HCT116 (cell line): Measurements from ENCODE around the gene TIRAP. TPM values are rescaled to one million over a fixed set of nuclear protein-coding genes. Genes with fewer than 3 reads are reported as not detected.

ENCODE experiments used
- ATAC-seq: fragments of 200-7000 bp; cut with Tn5 transposase; 2 replicates; pipeline ENCODE4 v1.9.1; 2020; ENCODE audit warnings: mild to moderate bottlenecking, moderate library complexity
- BruUV-seq: library from RNA; stranded (reverse); fragments of 400-500 nt; replicated peaks from 2 replicates; lab custom pipeline; 2021; lab: Mats Ljungman, UMichigan
- CTCF ChIA-PET: fragments of 300-600 bp; sonication (Branson Sonifier 250); formaldehyde crosslinking; loops from one replicate; lab custom pipeline; 2021; ENCODE audit warnings: antibody characterized with exemption; lab: Charles Lee
- POLR2A ChIA-PET: fragments of 300-600, 350-600 bp; sonication (Branson Sonifier 250); formaldehyde crosslinking; loops from one replicate; lab custom pipeline; 2021; ENCODE audit warnings: antibody characterized with exemption; lab: Charles Lee
- RAD21 ChIA-PET, 2 experiments: fragments of 300-600 bp; sonication (Branson Sonifier 250); formaldehyde crosslinking; loops; one replicate each; lab custom pipeline; 2023; ENCODE audit warnings: low total read pairs in 2 of 2; ENCODE audit not compliant: uncharacterized antibody in 2 of 2, unreplicated experiment in 2 of 2, low non-redundant PET in 1 of 2; lab: Charles Lee
- DNase-seq: peaks from one replicate; pipeline ENCODE4 v3.0.0-alpha.2; 2010; ENCODE audit warnings: low read depth, low spot score
- H2AFZ ChIP-seq: fragments of 200-600 bp; shearing (Covaris generic), sonication (generic); 2 replicates; pipeline ENCODE4 v1.6.1; 2017; ENCODE audit warnings: low read depth, mixed run types, mixed read lengths, antibody characterized with exemption, low read length; ENCODE audit not compliant: poor library complexity, severe bottlenecking
- H3K27ac ChIP-seq: 2 replicates; pipeline ENCODE4 v1.5.1; 2012; ENCODE audit warnings: low read depth, low read length
- H3K27me3 ChIP-seq: fragments of 200-600 bp; sonication (generic); 2 replicates; pipeline ENCODE4 v1.6.1; 2016; ENCODE audit warnings: mixed run types, low read length, mixed read lengths; ENCODE audit not compliant: insufficient read depth
- H3K36me3 ChIP-seq, 2 experiments: fragments of 200-500 bp in 1 of 2; fragments of 200-600 bp in 1 of 2; sonication (Bioruptor generic) in 1 of 2; sonication (generic) in 1 of 2; 2 replicates each; pipeline versions ENCODE4 v1.5.1 to v1.6.1; 2014 to 2016; ENCODE audit warnings: low read length in 2 of 2, inconsistent platforms in 1 of 2, mixed read lengths in 1 of 2, mixed run types in 1 of 2; ENCODE audit not compliant: insufficient read depth in 2 of 2, control insufficient read depth in 1 of 2
- H3K4me1 ChIP-seq, 2 experiments: fragments of 200-600 bp in 1 of 2; sonication (generic) in 1 of 2; 2 replicates each; pipeline versions ENCODE4 v1.5.1 to v1.6.1; 2012 to 2017; ENCODE audit warnings: low read length in 2 of 2, inconsistent platforms in 1 of 2, mild to moderate bottlenecking in 1 of 2, mixed read lengths in 1 of 2, mixed run types in 1 of 2, moderate library complexity in 1 of 2; ENCODE audit not compliant: insufficient read depth in 2 of 2, control insufficient read depth in 1 of 2
- H3K4me2 ChIP-seq: fragments of 200-600 bp; sonication (generic); 2 replicates; pipeline ENCODE4 v1.6.1; 2017; ENCODE audit warnings: mixed run types, low read length, mixed read lengths
- H3K4me3 ChIP-seq, 2 experiments: fragments of 200-600 bp in 1 of 2; sonication (generic) in 1 of 2; replicated peaks in 1 of 2; 2 replicates each; pipeline ENCODE4 v1.5.1; 2011 to 2016; ENCODE audit warnings: low read length in 2 of 2, control low read depth in 1 of 2, low read depth in 1 of 2, mild to moderate bottlenecking in 1 of 2, mixed read lengths in 1 of 2, mixed run types in 1 of 2
- H3K79me2 ChIP-seq: fragments of 200-600 bp; sonication (generic); 2 replicates; pipeline ENCODE4 v1.6.1; 2017; ENCODE audit warnings: mild to moderate bottlenecking, mixed run types, low read length, moderate library complexity, mixed read lengths; ENCODE audit not compliant: insufficient read depth
- H3K9ac ChIP-seq: fragments of 200-600 bp; sonication (generic); 2 replicates; pipeline ENCODE4 v1.6.1; 2016; ENCODE audit warnings: low read length, mixed read lengths
- H3K9me2 ChIP-seq: fragments of 200-600 bp; sonication (generic), shearing (Covaris generic); 2 replicates; pipeline ENCODE4 v1.6.1; 2017; ENCODE audit warnings: mixed run types, mild to moderate bottlenecking, moderate library complexity; ENCODE audit not compliant: insufficient read depth
- H3K9me3 ChIP-seq, 2 experiments: fragments of 200-500 bp in 1 of 2; fragments of 200-600 bp in 1 of 2; sonication (Bioruptor generic) in 1 of 2; sonication (generic) in 1 of 2; 2 replicates each; pipeline ENCODE4 v1.6.1; 2014 to 2017; ENCODE audit warnings: low read length in 2 of 2, mixed read lengths in 2 of 2, inconsistent platforms in 1 of 2, low read depth in 1 of 2, mild to moderate bottlenecking in 1 of 2, mixed run types in 1 of 2, moderate library complexity in 1 of 2; ENCODE audit not compliant: control insufficient read depth in 1 of 2, insufficient read depth in 1 of 2
- H4K20me1 ChIP-seq: fragments of 200-600 bp; sonication (generic), shearing (Covaris generic); 2 replicates; pipeline ENCODE4 v1.6.1; 2017; ENCODE audit warnings: mixed run types, mild to moderate bottlenecking, moderate library complexity; ENCODE audit not compliant: insufficient read depth
- CBX3 ChIP-seq: IDR thresholded peaks from 2 replicates; pipeline ENCODE4 v1.6.1; 2012; ENCODE audit warnings: low read depth
- CTCF ChIP-seq, 3 experiments: fragments of 200-600 bp in 1 of 3; sonication (generic) in 1 of 3; IDR thresholded peaks in 2 of 3; conservative IDR thresholded peaks in 1 of 3; 2 replicates each; pipeline ENCODE4 v1.5.1; 2012 to 2017; ENCODE audit warnings: low read depth in 2 of 3, low read length in 2 of 3, antibody characterized with exemption in 1 of 3, borderline replicate concordance in 1 of 3, control low read depth in 1 of 3, mild to moderate bottlenecking in 1 of 3, mixed read lengths in 1 of 3, mixed run types in 1 of 3, moderate library complexity in 1 of 3; ENCODE audit not compliant: insufficient read depth in 1 of 3
- EGR1 ChIP-seq: IDR thresholded peaks from 2 replicates; pipeline ENCODE4 v1.6.1; 2012; ENCODE audit warnings: low read depth
- EZH2 ChIP-seq: fragments of 200-600 bp; sonication (generic); IDR thresholded peaks from 2 replicates; pipeline ENCODE4 v1.6.1; 2017; ENCODE audit warnings: antibody characterized with exemption, mixed run types
- EZH2phosphoT487 ChIP-seq: fragments of 200-600 bp; IDR thresholded peaks from 2 replicates; pipeline ENCODE4 v1.6.1; 2018; ENCODE audit warnings: antibody characterized with exemption, borderline replicate concordance
- FOSL1 ChIP-seq: IDR thresholded peaks from 2 replicates; pipeline ENCODE4 v1.6.1; 2012; ENCODE audit warnings: low read depth
- JUND ChIP-seq: IDR thresholded peaks from 2 replicates; pipeline ENCODE4 v1.6.1; 2012
- POLR2A ChIP-seq: IDR thresholded peaks from 2 replicates; pipeline ENCODE4 v1.7.0; 2011; ENCODE audit warnings: borderline replicate concordance; ENCODE audit not compliant: insufficient read depth, insufficient read length; ENCODE audit errors: extremely low read depth
- POLR2AphosphoS5 ChIP-seq: IDR thresholded peaks from 2 replicates; pipeline ENCODE4 v1.6.1; 2011; ENCODE audit warnings: mild to moderate bottlenecking, low read depth, low read length, moderate library complexity
- RAD21 ChIP-seq: IDR thresholded peaks from 2 replicates; pipeline ENCODE4 v1.6.1; 2012; ENCODE audit warnings: low read depth, mild to moderate bottlenecking
- REST ChIP-seq: IDR thresholded peaks from 2 replicates; pipeline ENCODE4 v1.6.1; 2012; ENCODE audit warnings: low read depth
- SP1 ChIP-seq: IDR thresholded peaks from 2 replicates; pipeline ENCODE4 v1.6.1; 2012; ENCODE audit warnings: low read depth
- ZBTB33 ChIP-seq: IDR thresholded peaks from 2 replicates; pipeline ENCODE4 v1.6.1; 2011; ENCODE audit warnings: mild to moderate bottlenecking, low read length, moderate library complexity; ENCODE audit not compliant: insufficient replicate concordance; ENCODE audit errors: extremely low read depth
- ZFX ChIP-seq: fragments of 450-650 bp; IDR thresholded peaks from 2 replicates; pipeline ENCODE4 v1.6.1; 2017
- intact Hi-C: fragments of 100-400 bp; cut with micrococcal nuclease; formaldehyde crosslinking; loops from 2 replicates; pipeline ENCODE4 v1.10.0; 2022
- total RNA-seq: library from RNA; stranded (reverse); gene quantifications from one replicate; pipeline ENCODE4 v1.2.1, GENCODE V29; 2021; ENCODE audit not compliant: unreplicated experiment

Gene TIRAP
- total RNA-seq, 1 experiment from 2014 or later = 10.8 TPM

GRCh38 chr11:126233391-126233790 is 49.5 kb upstream of the TIRAP start:
- TF ChIP-seq POLR2A (no peak), EZH2 (no peak), EGR1 (no peak), CBX3 (no peak), ZBTB33 (no peak), SP1 (no peak), ZFX (no peak), REST (no peak), JUND (no peak), EZH2phosphoT487 (no peak), RAD21 (no peak), CTCF (IDR thresholded peaks at IDR 0.05 in 2 of 3, conservative IDR thresholded peaks at IDR 0.05 in 1 of 3; ENCODE audit: borderline replicate concordance in 1 of 3, insufficient read depth in 1 of 3, low read depth in 2 of 3, low read length in 2 of 3) (no peak), POLR2AphosphoS5 (no peak), FOSL1 (no peak)
- no peaks in the 10 kb centered on the region for H3K36me3 ChIP-seq
- intact Hi-C loops = no loop called here
- no peak overlapping the region for H2AFZ ChIP-seq
- H3K9ac ChIP-seq = no peak overlapping the region
- H3K27me3 ChIP-seq = no peaks in the 10 kb centered on the region
- no peak overlapping the region for H3K4me2 ChIP-seq
- ChIA-PET CTCF (no interaction called here), RAD21 (no interaction called here), POLR2A (no interaction called here)
- H3K9me2 ChIP-seq = no peaks in the 10 kb centered on the region
- H3K79me2 ChIP-seq = peaks cover 4% of the 10 kb centered on the region; the same call in 1 of the 2 replicates
- H3K27ac ChIP-seq = no peak overlapping the region
- BruUV-seq = no TSS peak
- DNase-seq (no peak), ATAC-seq (no peak)
- no peak overlapping the region for H3K4me3 ChIP-seq
- H3K9me3 ChIP-seq = no peaks in the 10 kb centered on the region
- H4K20me1 ChIP-seq = no peaks in the 10 kb centered on the region
- no peaks in the 10 kb centered on the region for H3K4me1 ChIP-seq
